ENCODE measurements around the gene ERCC8.
"Not testable (repeated sequence)": the region's sequence is repeated elsewhere in the genome, so short reads cannot be mapped to it uniquely, and the experiment has no call there.

Gene ERCC8

DNA sequence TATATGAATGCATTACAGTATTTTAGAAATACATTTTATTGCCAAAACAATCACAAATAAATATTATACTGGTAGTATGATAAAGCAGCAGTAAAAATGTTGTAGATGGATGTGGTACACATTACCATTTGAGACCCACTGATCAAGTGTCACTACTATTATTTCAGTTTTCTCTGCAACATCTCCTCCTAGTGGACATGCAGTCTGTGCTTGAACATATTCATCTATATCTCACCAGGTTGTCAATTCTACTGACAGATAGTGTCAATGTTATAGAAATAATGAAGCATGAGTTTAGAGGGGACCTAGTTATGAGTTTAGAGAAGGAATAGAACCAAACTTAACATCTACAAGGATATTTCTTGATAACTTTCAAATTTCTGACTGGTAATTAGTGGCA, 61.6 kb downstream of the ERCC8 start:
- no peak for DNase-seq (ENCODE audit: low spot score in 2 of 2)
- ATAC-seq: no peak
- H3K4me3 Mint-ChIP-seq: no peak overlapping the region

DNA sequence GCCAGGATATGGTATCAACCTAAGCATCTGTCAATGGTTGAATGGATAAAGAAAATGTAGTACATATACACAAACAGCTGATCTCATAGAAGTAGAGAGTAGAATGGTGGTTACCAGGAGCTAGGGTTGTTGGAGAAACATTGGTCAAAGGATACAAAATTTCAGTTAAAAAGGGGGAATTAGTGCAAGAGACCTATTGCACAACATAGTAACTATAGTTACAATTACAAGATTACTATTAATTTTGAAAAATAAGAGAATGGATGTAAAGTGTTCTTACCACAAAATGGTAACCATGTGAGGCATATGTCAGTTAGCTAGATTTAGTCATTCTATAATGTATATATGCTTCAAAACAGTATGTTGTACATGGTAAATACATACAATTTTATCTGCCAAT, 72.0 kb downstream of the ERCC8 start:
- Mint-ChIP-seq H3K27ac (no peak overlapping the region), H3K4me1 (no peaks in the 10 kb centered on the region), H3K9me3 (peaks cover 17% of the 10 kb centered on the region), H3K4me3 (no peak overlapping the region), H3K36me3 (no peaks in the 10 kb centered on the region)
- ATAC-seq (no peak), DNase-seq (ENCODE audit: low spot score in 2 of 2) (no peak)

More for the DNA sequence above, 61.6 kb downstream of the ERCC8 start:
- no peak overlapping the region for H3K27ac Mint-ChIP-seq
- H3K9me3 Mint-ChIP-seq: peaks cover 8% of the 10 kb centered on the region
- no peaks in the 10 kb centered on the region for H3K36me3 Mint-ChIP-seq
- H3K4me1 Mint-ChIP-seq: no peaks in the 10 kb centered on the region

DNA sequence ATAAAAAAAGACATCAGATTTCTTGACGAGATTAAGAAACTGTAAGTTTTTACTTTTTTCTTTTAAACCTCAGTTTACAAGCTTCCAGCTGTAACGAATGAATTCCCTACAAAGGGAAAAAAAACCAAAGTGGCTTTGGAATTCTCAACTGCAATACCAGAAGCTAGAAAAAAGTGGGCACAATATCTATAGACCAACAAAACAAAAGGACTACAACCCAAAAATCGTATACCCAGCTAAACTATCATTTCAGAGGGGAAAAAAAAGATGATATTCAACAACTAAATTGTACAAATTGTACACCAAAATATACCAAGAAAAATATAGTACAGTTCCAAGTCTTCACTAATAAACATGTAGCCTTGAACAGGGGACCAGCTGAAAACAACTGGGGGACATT, 74.0 kb downstream of the ERCC8 start:
- H3K4me3 Mint-ChIP-seq: no peak overlapping the region
- H3K27ac Mint-ChIP-seq: no peak overlapping the region
- ATAC-seq (no peak), DNase-seq (ENCODE audit: low spot score in 2 of 2) (no peak)
- peaks cover 17% of the 10 kb centered on the region for H3K9me3 Mint-ChIP-seq
- no peaks in the 10 kb centered on the region for H3K4me1 Mint-ChIP-seq
- H3K36me3 Mint-ChIP-seq: no peaks in the 10 kb centered on the region

DNA sequence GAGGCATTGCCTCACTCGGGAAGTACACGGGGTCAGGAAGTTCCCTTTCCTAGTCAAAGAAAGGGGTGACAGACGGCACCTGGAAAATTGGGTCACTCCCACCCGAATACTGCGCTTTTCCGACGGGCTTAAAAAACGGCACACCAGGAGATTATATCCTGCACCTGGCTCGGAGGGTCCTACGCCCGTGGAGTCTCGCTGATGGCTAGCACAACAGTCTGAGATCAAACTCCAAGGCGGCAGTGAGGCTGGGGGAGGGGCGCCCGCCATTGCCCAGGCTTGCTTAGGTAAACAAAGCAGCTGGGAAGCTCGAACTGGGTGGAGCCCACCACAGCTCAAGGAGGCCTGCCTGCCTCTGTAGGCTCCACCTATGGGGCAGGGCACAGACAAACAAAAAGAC, 84.3 kb downstream of the ERCC8 start:
- not testable (repeated sequence) for H3K4me3 Mint-ChIP-seq; H3K36me3 Mint-ChIP-seq; ATAC-seq; H3K4me1 Mint-ChIP-seq; H3K27ac Mint-ChIP-seq; DNase-seq (ENCODE audit: low spot score in 2 of 2); H3K9me3 Mint-ChIP-seq

DNA sequence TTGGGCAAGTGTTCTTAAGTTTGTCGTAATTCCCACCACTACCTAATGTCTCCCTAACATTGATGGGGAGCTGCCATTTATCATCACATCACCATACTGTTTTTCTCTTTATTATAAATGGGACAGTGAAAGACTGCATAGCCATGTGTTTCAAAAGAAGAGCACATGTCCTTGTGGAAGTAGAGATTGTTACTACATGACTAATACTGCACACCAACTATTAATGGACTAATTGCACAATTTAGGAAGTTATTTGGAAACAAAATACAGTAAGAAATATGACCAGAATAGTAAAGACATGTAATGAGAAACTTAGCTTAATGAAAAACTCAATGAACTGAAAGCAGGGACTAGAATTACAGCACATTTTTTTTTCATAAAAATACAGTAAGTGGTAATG, 88.8 kb downstream of the ERCC8 start:
- DNase-seq (ENCODE audit: low spot score in 2 of 2) (no peak), ATAC-seq (no peak)
- Mint-ChIP-seq H3K4me1 (no peaks in the 10 kb centered on the region), H3K9me3 (no peaks in the 10 kb centered on the region), H3K27ac (no peak overlapping the region), H3K36me3 (no peaks in the 10 kb centered on the region), H3K4me3 (no peak overlapping the region)

DNA sequence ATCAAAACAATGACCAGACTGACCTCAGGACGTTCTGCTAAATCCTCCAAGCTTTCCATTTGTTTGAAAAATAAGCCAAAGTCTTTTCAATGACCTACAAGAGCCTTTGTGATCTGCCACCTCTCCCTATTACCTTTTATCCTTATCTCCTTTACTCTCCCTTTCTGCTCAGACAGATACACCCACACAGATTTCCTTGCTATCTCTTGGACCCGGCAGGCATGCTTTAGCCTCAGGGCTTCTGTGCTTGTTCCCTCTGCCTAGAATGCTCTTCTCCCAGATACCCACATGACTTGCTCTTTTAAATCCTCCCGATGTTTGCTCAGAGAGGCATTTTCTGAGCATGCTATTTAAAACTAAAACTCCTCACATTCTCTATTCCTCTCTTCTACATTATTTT, 91.9 kb downstream of the ERCC8 start:
- ATAC-seq: no peak
- no peak for DNase-seq (ENCODE audit: low spot score in 2 of 2)
- Mint-ChIP-seq H3K36me3 (no peaks in the 10 kb centered on the region), H3K4me3 (no peak overlapping the region), H3K9me3 (no peaks in the 10 kb centered on the region), H3K4me1 (no peaks in the 10 kb centered on the region), H3K27ac (no peak overlapping the region)

DNA sequence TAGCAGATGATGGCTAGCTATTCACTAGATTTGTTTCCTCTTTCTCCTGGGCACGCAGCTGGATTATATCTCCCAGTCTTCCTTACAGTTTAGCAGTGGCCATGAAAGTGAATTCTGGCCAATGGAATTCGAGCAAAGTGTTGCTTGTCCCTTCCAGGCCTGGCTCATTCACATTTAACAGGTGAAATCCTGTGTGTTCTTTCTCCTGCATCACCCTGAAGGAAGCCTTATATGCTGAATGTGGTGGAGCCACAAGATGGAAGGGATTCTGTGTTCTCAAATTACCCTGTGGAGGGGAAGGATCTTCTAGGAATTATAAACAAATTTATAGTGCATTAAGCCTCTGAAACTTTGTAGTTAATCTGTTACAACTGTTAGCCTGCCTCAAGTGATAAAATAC, 92.6 kb downstream of the ERCC8 start:
- Mint-ChIP-seq H3K36me3 (no peaks in the 10 kb centered on the region), H3K9me3 (no peaks in the 10 kb centered on the region), H3K4me1 (no peaks in the 10 kb centered on the region), H3K27ac (no peak overlapping the region), H3K4me3 (no peak overlapping the region)
- no peak for DNase-seq (ENCODE audit: low spot score in 2 of 2)
- no peak for ATAC-seq

DNA sequence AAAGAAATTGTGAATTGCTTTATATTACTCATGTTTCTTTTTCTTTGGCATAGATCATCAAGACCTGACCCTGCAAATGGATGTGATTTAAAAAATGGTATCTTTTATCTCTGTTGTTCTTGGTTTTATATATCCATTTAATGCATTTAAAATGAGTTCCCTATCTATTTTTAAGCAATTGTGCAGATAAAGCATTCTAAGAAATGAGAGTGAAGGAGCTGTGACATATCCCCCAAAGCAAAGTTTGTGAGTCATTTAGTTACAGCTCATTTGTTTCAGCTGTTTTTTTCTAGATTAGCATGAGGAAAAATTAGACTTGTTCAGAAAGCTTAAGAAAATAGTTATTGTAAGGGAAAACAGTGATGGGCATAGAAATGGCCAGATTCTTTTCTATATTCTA, 93.2 kb downstream of the ERCC8 start:
- Mint-ChIP-seq H3K27ac (no peak overlapping the region), H3K36me3 (no peaks in the 10 kb centered on the region), H3K4me1 (no peaks in the 10 kb centered on the region), H3K9me3 (no peaks in the 10 kb centered on the region), H3K4me3 (no peak overlapping the region)
- DNase-seq (ENCODE audit: low spot score in 2 of 2) (no peak), ATAC-seq (no peak)

DNA sequence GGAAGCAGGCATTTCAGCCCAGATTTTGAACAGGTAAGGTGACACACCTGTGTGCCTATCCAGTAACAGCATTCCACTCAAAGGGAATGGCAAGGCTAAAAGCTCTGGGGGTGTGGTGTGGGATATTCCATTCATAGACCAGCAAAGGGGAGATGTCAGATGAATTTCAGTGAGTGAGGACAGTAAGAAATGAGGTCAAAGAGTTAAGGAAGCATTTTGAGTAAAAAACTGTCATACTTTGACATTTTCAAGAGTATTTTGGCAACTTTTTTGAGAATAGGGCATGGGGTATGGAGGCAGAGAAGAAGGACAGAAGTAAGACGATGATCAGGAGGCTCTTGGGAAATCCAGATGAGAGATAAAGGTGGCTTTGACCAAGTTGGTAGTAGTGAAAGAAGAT, 98.6 kb downstream of the ERCC8 start:
- ATAC-seq (no peak), DNase-seq (ENCODE audit: low spot score in 2 of 2) (no peak)
- Mint-ChIP-seq H3K4me3 (no peak overlapping the region), H3K4me1 (peaks cover 6% of the 10 kb centered on the region), H3K9me3 (no peaks in the 10 kb centered on the region), H3K36me3 (no peaks in the 10 kb centered on the region), H3K27ac (no peak overlapping the region)

DNA sequence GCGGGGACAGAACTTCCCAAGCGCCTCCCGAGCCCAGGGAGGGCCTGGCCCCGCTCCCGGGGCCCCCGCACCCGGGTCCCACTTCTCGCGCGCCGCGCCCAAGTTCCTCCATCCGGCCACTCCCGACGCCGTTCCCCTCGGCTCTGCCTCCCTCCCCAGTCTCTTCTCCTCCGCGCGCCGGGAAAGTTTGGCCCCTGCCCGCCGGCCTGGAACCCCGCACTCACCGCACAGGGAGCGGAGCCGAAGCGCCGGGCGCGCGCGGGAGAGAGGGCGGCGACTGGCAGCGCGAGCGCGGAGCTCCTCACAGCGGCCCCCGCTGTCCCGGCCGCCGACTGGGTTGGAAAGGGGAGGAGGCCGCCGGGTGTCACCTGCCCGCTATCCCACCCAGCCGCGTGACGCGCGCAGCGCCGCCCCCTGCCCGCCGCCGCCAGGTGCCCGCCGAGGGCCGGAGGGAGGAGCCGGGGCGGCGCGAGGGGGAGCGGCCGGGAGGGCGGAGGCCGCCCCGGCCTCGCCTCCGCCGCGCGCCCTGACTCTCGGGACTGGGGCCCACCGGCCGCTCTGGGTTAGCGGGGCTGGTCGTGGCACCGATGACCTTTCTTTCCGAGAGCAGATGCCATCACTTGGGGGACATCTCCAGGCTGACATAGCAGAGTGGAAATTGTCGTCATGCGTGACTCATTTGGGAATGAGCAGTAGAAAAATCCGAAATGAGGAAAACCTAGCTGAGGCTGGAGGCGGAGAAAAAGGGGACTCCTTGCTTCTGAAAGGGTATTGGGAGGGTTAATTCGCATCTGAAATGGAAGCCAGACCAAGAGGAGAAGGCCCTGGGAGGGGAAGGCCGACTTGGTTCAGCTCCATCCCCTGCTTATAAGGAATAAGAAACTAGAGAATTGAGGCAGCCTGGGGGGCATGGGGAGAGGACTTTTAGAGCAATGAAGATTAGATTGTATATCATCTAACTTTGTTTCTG, 100.6 kb downstream of the ERCC8 start, which contains the start of gene ELOVL7:
TSS of gene ELOVL7 (minus strand) at position 334 of the 970 bp plus-strand sequence. CDS start 56,872 bp downstream, outside the sequence.
- Mint-ChIP-seq H3K4me1 (peaks cover 6% of the 10 kb centered on the region), H3K27ac (no peak within 1 kb of the TSS), H3K9me3 (no peaks in the 10 kb centered on the region), H3K36me3 (no peaks in the 10 kb centered on the region), H3K4me3 (peak within 1 kb of the TSS; percentile 55)
- ATAC-seq (peak; percentile 79), DNase-seq (ENCODE audit: low spot score in 2 of 2) (peak; percentile 12 to 62)

DNA sequence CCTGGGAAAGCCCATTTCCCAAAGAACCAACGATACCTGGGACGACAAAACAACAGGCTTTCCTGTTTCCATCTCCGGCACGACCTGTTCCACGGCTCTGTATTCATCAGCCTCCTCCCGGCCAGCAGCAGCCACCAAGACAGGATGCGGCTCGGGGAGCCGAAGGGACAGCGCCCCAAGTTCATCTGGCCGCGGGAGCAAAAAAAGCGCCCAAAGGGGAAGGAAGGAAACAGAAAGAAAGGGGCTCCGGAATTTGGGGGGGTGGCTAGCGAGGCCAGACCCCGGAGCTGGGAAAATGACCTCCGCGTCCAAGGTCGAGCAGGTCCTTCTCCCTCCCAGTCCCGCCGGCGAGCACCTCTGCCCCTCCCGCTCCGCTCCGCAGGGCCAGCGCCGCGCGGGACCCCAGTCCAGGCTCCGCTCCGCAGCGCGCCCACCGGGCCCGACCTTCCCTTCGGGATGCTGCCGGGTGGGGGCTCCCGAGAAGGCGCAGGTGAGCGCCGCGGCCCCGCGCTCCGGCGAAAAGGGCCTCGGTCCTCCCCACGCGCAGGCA, 101.4 kb downstream of the ERCC8 start:
- Mint-ChIP-seq H3K9me3 (no peaks in the 10 kb centered on the region), H3K4me3 (peak overlapping the region; percentile 55), H3K27ac (no peak overlapping the region), H3K4me1 (peaks cover 6% of the 10 kb centered on the region), H3K36me3 (no peaks in the 10 kb centered on the region)
- no peak for ATAC-seq
- no peak for DNase-seq (ENCODE audit: low spot score in 2 of 2)

DNA sequence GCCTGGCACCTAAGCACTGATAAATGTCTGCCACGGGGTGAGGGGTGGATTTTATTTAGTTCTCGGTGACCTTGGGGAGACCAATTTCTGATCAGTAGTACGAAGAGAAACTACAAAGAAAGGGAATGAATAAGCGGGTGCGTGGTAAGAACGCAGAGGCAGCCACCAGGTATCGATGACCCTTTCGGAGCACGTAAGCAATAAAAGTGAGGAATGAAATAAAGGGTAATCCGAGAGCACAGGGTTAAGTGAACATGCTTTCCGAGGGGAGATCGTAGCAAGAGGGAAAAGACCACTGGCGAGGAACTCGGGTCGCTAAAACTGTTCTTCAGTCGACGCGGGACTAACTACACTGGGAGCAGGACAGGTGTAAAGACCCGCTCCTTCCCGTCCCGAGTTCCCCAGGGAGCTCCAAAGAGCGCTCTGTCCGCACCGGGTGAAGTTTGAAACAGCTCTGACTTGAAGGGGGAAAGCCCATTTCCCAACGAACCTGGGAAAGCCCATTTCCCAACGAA, 101.9 kb downstream of the ERCC8 start:
- Mint-ChIP-seq H3K4me1 (peaks cover 6% of the 10 kb centered on the region), H3K27ac (no peak overlapping the region)
- ATAC-seq: no peak

DNA sequence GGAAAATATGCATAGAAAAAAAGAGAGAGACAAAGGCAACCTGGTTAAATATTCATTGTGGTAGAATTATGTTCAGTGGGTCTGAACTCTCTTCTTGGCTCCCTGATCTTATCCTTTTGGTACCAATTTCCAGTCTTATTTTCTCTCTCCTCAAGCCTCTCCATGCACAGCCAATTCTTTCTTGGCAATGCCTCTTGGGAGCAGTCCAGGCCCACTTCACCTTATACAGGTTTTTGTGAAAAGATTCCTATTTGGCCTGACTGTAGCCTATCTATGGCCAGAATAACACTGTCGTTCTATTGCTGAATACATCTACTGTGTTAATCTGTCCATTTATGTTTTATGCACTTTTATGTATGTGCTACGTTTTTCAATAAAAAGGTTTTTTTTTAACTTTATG, 103.5 kb downstream of the ERCC8 start:
- H3K9me3 Mint-ChIP-seq: no peaks in the 10 kb centered on the region
- no peak overlapping the region for H3K27ac Mint-ChIP-seq
- ATAC-seq: no peak
- DNase-seq (ENCODE audit: low spot score in 2 of 2): no peak
- no peak overlapping the region for H3K4me3 Mint-ChIP-seq
- peaks cover 6% of the 10 kb centered on the region for H3K4me1 Mint-ChIP-seq
- H3K36me3 Mint-ChIP-seq: no peaks in the 10 kb centered on the region

More for the DNA sequence above, 101.9 kb downstream of the ERCC8 start:
- Mint-ChIP-seq H3K36me3 (no peaks in the 10 kb centered on the region), H3K9me3 (no peaks in the 10 kb centered on the region), H3K4me3 (peak overlapping the region; percentile 55)
- no peak for DNase-seq (ENCODE audit: low spot score in 2 of 2)

DNA sequence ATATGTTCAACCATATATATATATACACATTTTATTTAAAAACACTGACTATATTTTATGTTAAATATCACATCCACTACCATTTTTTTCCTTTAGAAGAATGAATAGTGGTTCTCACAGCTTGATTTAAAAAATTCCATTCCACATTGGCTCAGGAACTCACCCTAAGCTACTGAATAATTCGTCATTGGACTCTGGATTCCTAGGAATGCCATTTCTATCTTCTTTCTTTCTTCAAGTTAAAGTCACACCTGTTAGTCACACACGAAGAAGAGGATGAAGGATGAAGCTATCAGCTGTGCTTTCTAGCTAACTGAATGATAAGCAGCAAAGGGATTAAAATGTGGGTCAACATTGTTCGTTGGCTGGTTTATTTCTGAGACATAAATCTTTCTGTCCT, 108.7 kb downstream of the ERCC8 start:
- H3K36me3 Mint-ChIP-seq: no peaks in the 10 kb centered on the region
- H3K4me1 Mint-ChIP-seq: no peaks in the 10 kb centered on the region
- no peak overlapping the region for H3K27ac Mint-ChIP-seq
- H3K9me3 Mint-ChIP-seq: no peaks in the 10 kb centered on the region
- DNase-seq (ENCODE audit: low spot score in 2 of 2): no peak
- H3K4me3 Mint-ChIP-seq: no peak overlapping the region
- ATAC-seq: no peak

DNA sequence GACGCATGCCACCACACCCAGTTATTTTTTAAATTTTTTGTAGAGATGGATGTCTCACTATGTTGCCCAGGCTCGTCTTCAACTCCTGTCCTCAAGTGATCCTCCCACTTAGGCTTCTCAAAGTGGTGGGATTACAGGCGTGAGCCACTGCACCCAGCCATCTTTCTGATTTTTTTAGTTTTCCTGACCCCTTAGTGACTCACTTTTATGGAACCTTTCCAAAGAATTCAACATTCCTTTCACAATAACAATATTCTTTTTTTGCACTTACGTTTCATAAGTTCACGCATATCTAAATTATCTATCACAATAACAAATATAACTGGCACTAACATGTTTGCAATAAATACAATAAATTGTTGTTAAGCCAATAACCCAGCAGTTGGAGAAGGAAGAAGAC, 109.3 kb downstream of the ERCC8 start:
- ATAC-seq: no peak
- no peak overlapping the region for H3K4me3 Mint-ChIP-seq
- no peaks in the 10 kb centered on the region for H3K36me3 Mint-ChIP-seq
- no peaks in the 10 kb centered on the region for H3K4me1 Mint-ChIP-seq
- no peak overlapping the region for H3K27ac Mint-ChIP-seq
- H3K9me3 Mint-ChIP-seq: no peaks in the 10 kb centered on the region
- DNase-seq (ENCODE audit: low spot score in 2 of 2): no peak

DNA sequence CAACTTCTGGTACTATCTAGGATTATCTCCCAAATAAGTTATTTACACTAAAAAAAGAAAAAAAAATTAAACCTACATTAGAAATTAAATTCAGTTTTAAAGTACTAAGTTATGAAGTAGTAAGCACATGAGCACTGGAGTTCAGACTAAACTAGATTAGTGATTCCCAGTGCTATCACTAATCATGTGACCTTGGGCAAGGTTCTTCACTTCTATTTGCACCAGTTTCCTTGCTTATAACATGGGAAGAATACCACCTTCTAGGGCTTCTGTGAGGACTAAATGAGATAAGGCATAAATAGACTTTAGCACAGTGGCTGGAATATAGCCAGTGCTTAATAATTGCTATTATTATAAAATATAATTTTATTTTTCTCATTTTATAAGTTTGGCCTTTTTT, 111.3 kb downstream of the ERCC8 start:
- ATAC-seq: no peak
- H3K27ac Mint-ChIP-seq: no peak overlapping the region
- H3K9me3 Mint-ChIP-seq: no peaks in the 10 kb centered on the region
- no peak for DNase-seq (ENCODE audit: low spot score in 2 of 2)
- H3K36me3 Mint-ChIP-seq: no peaks in the 10 kb centered on the region
- H3K4me1 Mint-ChIP-seq: no peaks in the 10 kb centered on the region
- H3K4me3 Mint-ChIP-seq: no peak overlapping the region

All from stimulated activated effector memory CD8-positive, alpha-beta T cell treated with anti-CD3 and anti-CD28 coated beads, Interleukin-12 subunit alpha, Interleukin-12 subunit beta, amount 100 ng/mL, for 72 hours (primary cell).